IPS-15b (cell line): Measurements from ENCODE around the gene EMB.
"Not testable (repeated sequence)": the region's sequence is repeated elsewhere in the genome, so short reads cannot be mapped to it uniquely, and the experiment has no call there.

ENCODE experiments used
- H3K27me3 ChIP-seq: one replicate; pipeline ENCODE4 v1.6.1; 2013; ENCODE audit warnings: low read length; ENCODE audit not compliant: control insufficient read depth, insufficient read depth
- H3K36me3 ChIP-seq: one replicate; pipeline ENCODE4 v1.6.1; 2013; ENCODE audit warnings: low read length; ENCODE audit not compliant: control insufficient read depth, insufficient read depth
- H3K4me1 ChIP-seq: one replicate; pipeline ENCODE4 v1.6.1; 2013; ENCODE audit warnings: mild to moderate bottlenecking, low read length; ENCODE audit not compliant: control insufficient read depth, insufficient read depth
- H3K4me3 ChIP-seq: one replicate; pipeline ENCODE4 v1.5.1; 2013; ENCODE audit warnings: low read depth, low read length
- H3K9ac ChIP-seq: one replicate; pipeline ENCODE4 v1.6.1; 2013; ENCODE audit warnings: low read depth, mild to moderate bottlenecking, low read length
- H3K9me3 ChIP-seq: one replicate; pipeline ENCODE4 v1.6.1; 2013; ENCODE audit warnings: mild to moderate bottlenecking, low read length; ENCODE audit not compliant: control insufficient read depth, insufficient read depth

EMB gene

GRCh38 chr5:50440651-50441492, at the start of gene EMB:
TSS of gene EMB (minus strand) at chr5:50441288. CDS start at chr5:50441151, 137 bp downstream.
- no peaks in the 10 kb centered on the region for H3K36me3 ChIP-seq
- no peaks in the 10 kb centered on the region for H3K27me3 ChIP-seq
- H3K4me3 ChIP-seq: peak within 1 kb of the TSS; percentile 77
- H3K9me3 ChIP-seq: no peaks in the 10 kb centered on the region
- peak within 1 kb of the TSS; percentile 79 for H3K9ac ChIP-seq
- H3K4me1 ChIP-seq: no peaks in the 10 kb centered on the region

- not testable (repeated sequence) for H3K36me3 ChIP-seq, H3K9me3 ChIP-seq, H3K27me3 ChIP-seq, H3K4me3 ChIP-seq, H3K9ac ChIP-seq, H3K4me1 ChIP-seq
These were observed 48.4 kb upstream of the EMB start for GRCh38 chr5:50489491-50489890.

- H3K4me3 ChIP-seq, H3K9ac ChIP-seq, H3K4me1 ChIP-seq, H3K9me3 ChIP-seq, H3K36me3 ChIP-seq, H3K27me3 ChIP-seq: not testable (repeated sequence)
These were observed 37.7 kb upstream of the EMB start for GRCh38 chr5:50478790-50479189.

- Histone ChIP-seq H3K4me3 (no peak overlapping the region), H3K9ac (no peak overlapping the region), H3K4me1 (no peaks in the 10 kb centered on the region), H3K36me3 (no peaks in the 10 kb centered on the region), H3K27me3 (no peaks in the 10 kb centered on the region), H3K9me3 (peaks cover 10% of the 10 kb centered on the region)
These were observed 35.5 kb upstream of the EMB start for GRCh38 chr5:50476549-50476948.

DNA sequence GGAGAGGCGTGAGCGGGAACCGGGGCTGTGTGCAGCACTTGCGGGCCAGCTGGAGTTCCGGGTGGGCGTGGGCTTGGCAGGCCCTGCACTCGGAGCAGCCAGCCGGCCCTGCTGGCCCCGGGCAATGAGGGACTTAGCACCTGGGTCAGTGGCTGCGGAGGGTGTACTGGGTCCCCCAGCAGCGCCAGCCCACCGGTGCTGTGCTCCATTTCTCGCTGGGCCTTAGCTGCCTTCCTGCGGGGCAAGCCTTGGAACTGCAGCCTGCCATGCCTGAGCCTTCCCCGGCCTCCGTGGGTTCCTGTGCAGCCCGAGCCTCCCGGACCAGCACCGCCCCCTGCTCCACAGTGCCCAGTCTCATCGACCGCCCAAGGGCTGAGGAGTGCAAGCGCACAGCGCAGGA, 23.9 kb upstream of the EMB start:
- not testable (repeated sequence) for H3K4me3 ChIP-seq, H3K4me1 ChIP-seq, H3K9me3 ChIP-seq, H3K9ac ChIP-seq, H3K27me3 ChIP-seq, H3K36me3 ChIP-seq

- Histone ChIP-seq H3K36me3 (no peaks in the 10 kb centered on the region), H3K9ac (no peak overlapping the region), H3K27me3 (no peaks in the 10 kb centered on the region), H3K4me1 (no peaks in the 10 kb centered on the region), H3K9me3 (no peaks in the 10 kb centered on the region), H3K4me3 (no peak overlapping the region)
These were observed 22.6 kb upstream of the EMB start for GRCh38 chr5:50463726-50464125.

DNA sequence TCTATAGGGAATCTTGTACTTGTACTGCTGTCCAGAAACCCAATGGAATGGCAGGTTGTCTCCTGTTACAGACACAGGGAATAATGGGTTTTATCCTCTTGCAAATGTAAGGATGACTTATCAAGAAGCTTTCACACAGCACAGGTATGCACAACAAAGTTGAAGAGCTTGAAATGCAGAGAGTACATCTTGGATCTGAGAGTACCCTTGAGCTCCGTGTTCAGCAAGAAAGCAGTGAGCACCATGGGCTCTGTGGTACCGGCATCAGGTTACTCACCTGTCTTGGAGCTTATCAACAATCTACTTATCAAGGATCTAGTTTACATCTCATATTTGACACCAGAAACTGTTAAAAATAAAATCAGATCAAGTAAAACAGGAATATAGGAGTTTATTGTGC, 22.0 kb upstream of the EMB start:
- Histone ChIP-seq H3K4me3 (no peak overlapping the region), H3K4me1 (no peaks in the 10 kb centered on the region), H3K36me3 (no peaks in the 10 kb centered on the region), H3K27me3 (no peaks in the 10 kb centered on the region), H3K9me3 (no peaks in the 10 kb centered on the region), H3K9ac (no peak overlapping the region)

GRCh38 chr5:50462579-50462978, 21.5 kb upstream of the EMB start:
- not testable (repeated sequence) for H3K4me3 ChIP-seq, H3K9ac ChIP-seq, H3K9me3 ChIP-seq, H3K27me3 ChIP-seq, H3K4me1 ChIP-seq, H3K36me3 ChIP-seq

DNA sequence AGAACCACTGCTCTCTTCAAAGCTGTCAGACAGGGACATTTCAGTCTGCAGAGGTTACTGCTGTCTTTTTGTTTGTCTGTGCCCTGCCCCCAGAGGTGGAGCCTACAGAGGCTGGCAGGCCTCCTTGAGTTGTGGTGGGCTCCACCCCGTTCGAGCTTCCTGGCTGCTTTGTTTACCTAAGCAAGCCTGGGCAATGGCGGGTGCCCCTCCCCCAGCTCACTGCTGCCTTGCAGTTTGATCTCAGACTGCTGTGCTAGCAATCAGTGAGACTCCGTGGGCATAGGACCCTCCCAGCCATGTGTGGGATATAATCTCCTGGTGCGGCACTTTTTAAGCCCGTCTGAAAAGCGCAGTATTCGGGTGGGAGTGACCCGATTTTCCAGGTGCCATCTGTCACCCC, 17.3 kb upstream of the EMB start:
- H3K27me3 ChIP-seq, H3K4me3 ChIP-seq, H3K9me3 ChIP-seq, H3K4me1 ChIP-seq, H3K9ac ChIP-seq, H3K36me3 ChIP-seq: not testable (repeated sequence)

- not testable (repeated sequence) for H3K36me3 ChIP-seq, H3K9ac ChIP-seq, H3K9me3 ChIP-seq, H3K4me3 ChIP-seq, H3K4me1 ChIP-seq, H3K27me3 ChIP-seq
These were observed 8.2 kb upstream of the EMB start for GRCh38 chr5:50449241-50449640.

- no peaks in the 10 kb centered on the region for H3K27me3 ChIP-seq
- H3K4me3 ChIP-seq: no peak overlapping the region
- H3K36me3 ChIP-seq: no peaks in the 10 kb centered on the region
- H3K4me1 ChIP-seq: no peaks in the 10 kb centered on the region
- H3K9ac ChIP-seq: no peak overlapping the region
- no peaks in the 10 kb centered on the region for H3K9me3 ChIP-seq
These were observed 6.9 kb upstream of the EMB start for GRCh38 chr5:50447941-50448340.

- H3K27me3 ChIP-seq: no peaks in the 10 kb centered on the region
- no peaks in the 10 kb centered on the region for H3K4me1 ChIP-seq
- no peak overlapping the region for H3K9ac ChIP-seq
- no peaks in the 10 kb centered on the region for H3K36me3 ChIP-seq
- H3K4me3 ChIP-seq: no peak overlapping the region
- H3K9me3 ChIP-seq: no peaks in the 10 kb centered on the region
These were observed 6.1 kb upstream of the EMB start for GRCh38 chr5:50447228-50447627.
